HepG2 (cell line): ENCODE results near the gene ABHD15.

Experiments
- CHCHD3 ChIP-seq: sonication (generic); formaldehyde crosslinking; IDR thresholded peaks from 2 replicates; pipeline ENCODE4 v1.8.0; 2022; ENCODE audit warnings: mild to moderate bottlenecking, missing genetic modification reagents, moderate library complexity
- EZH2 ChIP-seq: conservative IDR thresholded peaks from 2 replicates; pipeline ENCODE4 v1.6.1; 2012; ENCODE audit warnings: mild to moderate bottlenecking, low read depth, low read length, moderate library complexity
- JUND ChIP-seq: sonication (generic); formaldehyde crosslinking; IDR thresholded peaks from 2 replicates; pipeline ENCODE4 v1.8.0; 2022; ENCODE audit warnings: mild to moderate bottlenecking, missing genetic modification reagents
- STAT5B ChIP-seq: sonication (generic); formaldehyde crosslinking; IDR thresholded peaks from 2 replicates; pipeline ENCODE4 v1.4.0; 2020; ENCODE audit warnings: missing genetic modification reagents
- SUZ12 ChIP-seq: fragments of 150-350 bp; IDR thresholded peaks from 2 replicates; pipeline ENCODE4 v1.6.1; 2014; ENCODE audit warnings: low read depth, low read length
- ZFP36 ChIP-seq: fragments of 150-350 bp; IDR thresholded peaks from 2 replicates; pipeline ENCODE4 v1.6.1; 2018; ENCODE audit warnings: borderline replicate concordance, low read length, low read depth; ENCODE audit not compliant: partially characterized antibody
- ZNF333 ChIP-seq: sonication (generic); formaldehyde crosslinking; IDR thresholded peaks from 2 replicates; pipeline ENCODE4 v1.4.0; 2020; ENCODE audit warnings: mild to moderate bottlenecking, missing genetic modification reagents, borderline replicate concordance
- ZNF512 ChIP-seq: sonication (generic); formaldehyde crosslinking; IDR thresholded peaks from 2 replicates; pipeline ENCODE4 v1.4.0; 2020; ENCODE audit warnings: mild to moderate bottlenecking, missing genetic modification reagents
- ZNF569 ChIP-seq: sonication (generic); formaldehyde crosslinking; IDR thresholded peaks from 2 replicates; pipeline ENCODE4 v1.5.0; 2020; ENCODE audit warnings: mild to moderate bottlenecking, missing genetic modification reagents, moderate library complexity, borderline replicate concordance
- ZNF597 ChIP-seq: sonication (generic); formaldehyde crosslinking; IDR thresholded peaks from 2 replicates; pipeline ENCODE4 v1.5.0; 2020; ENCODE audit warnings: missing genetic modification reagents
- TF ChIP-seq, protein P1 (sequence below): sonication (generic); formaldehyde crosslinking; IDR thresholded peaks from 2 replicates; pipeline ENCODE4 v1.5.1; 2020; ENCODE audit warnings: missing genetic modification reagents, mild to moderate bottlenecking, borderline replicate concordance
- TF ChIP-seq, protein P2 (sequence below): sonication (generic); formaldehyde crosslinking; IDR thresholded peaks from 2 replicates; pipeline ENCODE4 v1.4.0; 2020; ENCODE audit warnings: missing genetic modification reagents

GRCh38 chr17:29518359-29518758, 48.5 kb downstream of the ABHD15 start:
- TF ChIP-seq, protein P1, sequence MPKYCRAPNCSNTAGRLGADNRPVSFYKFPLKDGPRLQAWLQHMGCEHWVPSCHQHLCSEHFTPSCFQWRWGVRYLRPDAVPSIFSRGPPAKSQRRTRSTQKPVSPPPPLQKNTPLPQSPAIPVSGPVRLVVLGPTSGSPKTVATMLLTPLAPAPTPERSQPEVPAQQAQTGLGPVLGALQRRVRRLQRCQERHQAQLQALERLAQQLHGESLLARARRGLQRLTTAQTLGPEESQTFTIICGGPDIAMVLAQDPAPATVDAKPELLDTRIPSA (CRISPR knock-in tag), result no peak
- TF ChIP-seq ZFP36, result no peak
- no peak for TF ChIP-seq EZH2
- no peak for TF ChIP-seq SUZ12
- no peak for TF ChIP-seq ZNF597 (CRISPR knock-in tag)
- no peak for TF ChIP-seq ZNF569 (CRISPR knock-in tag)
- TF ChIP-seq, protein P2, sequence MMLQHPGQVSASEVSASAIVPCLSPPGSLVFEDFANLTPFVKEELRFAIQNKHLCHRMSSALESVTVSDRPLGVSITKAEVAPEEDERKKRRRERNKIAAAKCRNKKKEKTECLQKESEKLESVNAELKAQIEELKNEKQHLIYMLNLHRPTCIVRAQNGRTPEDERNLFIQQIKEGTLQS (CRISPR knock-in tag), result no peak
- no peak for TF ChIP-seq STAT5B (CRISPR knock-in tag)
- TF ChIP-seq JUND (CRISPR knock-in tag), result no peak
- no peak for TF ChIP-seq ZNF333 (CRISPR knock-in tag)
- no peak for TF ChIP-seq CHCHD3 (CRISPR knock-in tag)
- no peak for TF ChIP-seq ZNF512 (CRISPR knock-in tag)
